ENCODE results near the gene TMOD1. TPM values are rescaled to one million over a fixed set of nuclear protein-coding genes. Genes with fewer than 3 reads are reported as not detected.

The TMOD1 gene
- total and polyA plus RNA-seq, 2 experiments from 2014 or later = 0.34 to 1.3 TPM

DNA sequence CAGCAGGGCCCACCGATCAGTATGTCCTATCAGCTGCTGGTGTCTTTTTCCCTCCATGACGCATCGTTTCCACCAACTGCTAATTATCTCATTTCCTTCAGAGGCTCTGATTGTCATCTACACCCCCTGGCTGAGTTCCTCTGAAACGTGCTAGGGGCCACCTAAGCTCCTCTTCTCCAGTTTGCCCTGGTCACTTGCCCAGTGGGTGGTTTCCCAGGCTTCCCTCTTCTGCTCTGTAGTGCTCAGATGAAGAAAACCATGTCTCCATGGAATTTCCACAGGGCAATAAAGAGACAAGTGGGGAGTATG lies 66.4 kb downstream of the TMOD1 start:
- H3K9me3 ChIP-seq (ENCODE audit: low read depth) = no peaks in the 10 kb centered on the region
- TF ChIP-seq EZH2 (IDR thresholded peaks at IDR 0.05; ENCODE audit: insufficient read depth, poor library complexity, severe bottlenecking) = no peak
- no peak for TF ChIP-seq EZH2phosphoT487 (IDR thresholded peaks at IDR 0.05; ENCODE audit: insufficient read depth, low read depth)
- H3K79me2 ChIP-seq (ENCODE audit: insufficient read depth) = no peaks in the 10 kb centered on the region
- H3F3A ChIP-seq (ENCODE audit: insufficient read depth) = no peaks in the 10 kb centered on the region
- no peaks in the 10 kb centered on the region; the same call in none of the 2 replicates for H3K27me3 ChIP-seq (replicated peaks; ENCODE audit: insufficient read depth)
- no peak overlapping the region for H3K4me2 ChIP-seq (ENCODE audit: unreplicated experiment)
- no peak overlapping the region for H3K9ac ChIP-seq
- in situ Hi-C loops (cut with MboI) = no loop called here
- no peaks in the 10 kb centered on the region for H3K36me3 ChIP-seq (ENCODE audit: low read depth)
- H3K4me1 ChIP-seq (ENCODE audit: insufficient read depth) = no peaks in the 10 kb centered on the region
- H2AFZ ChIP-seq = no peak overlapping the region
- 64 to 73% methylated on average over 4 of the region's 4 CpGs for WGBS, 2 experiments (ENCODE audit: low coverage in 1 of 2, low lambda C conversion rate in 2 of 2, missing lambda C conversion rate in 2 of 2)
- no peak for DNase-seq
- no peak overlapping the region for H3K4me3 ChIP-seq
- no peaks in the 10 kb centered on the region for H3K9me2 ChIP-seq (ENCODE audit: insufficient read depth)
- no peaks in the 10 kb centered on the region for H4K20me1 ChIP-seq (ENCODE audit: insufficient read depth)
- no peak overlapping the region for H3K27ac ChIP-seq

GRCh38 chr9:97568461-97569275 lies 67.2 kb downstream of the TMOD1 start:
- Histone ChIP-seq H3K27me3 (replicated peaks; ENCODE audit: insufficient read depth) (no peaks in the 10 kb centered on the region; the same call in none of the 2 replicates), H3K9me3 (ENCODE audit: low read depth) (no peaks in the 10 kb centered on the region), H3F3A (ENCODE audit: insufficient read depth) (no peaks in the 10 kb centered on the region), H4K20me1 (ENCODE audit: insufficient read depth) (no peaks in the 10 kb centered on the region), H3K79me2 (ENCODE audit: insufficient read depth) (no peaks in the 10 kb centered on the region), H3K36me3 (ENCODE audit: low read depth) (no peaks in the 10 kb centered on the region), H2AFZ (no peak overlapping the region), H3K27ac (no peak overlapping the region), H3K4me1 (ENCODE audit: insufficient read depth) (no peaks in the 10 kb centered on the region), H3K9me2 (ENCODE audit: insufficient read depth) (no peaks in the 10 kb centered on the region), H3K4me2 (ENCODE audit: unreplicated experiment) (no peak overlapping the region), H3K9ac (no peak overlapping the region), H3K4me3 (no peak overlapping the region)
- no peak for DNase-seq
- in situ Hi-C loops (cut with MboI) = no loop called here
- WGBS, 2 experiments (ENCODE audit: low coverage in 1 of 2, low lambda C conversion rate in 2 of 2, missing lambda C conversion rate in 2 of 2) = 56 to 65% methylated on average over 11 of the region's 11 CpGs
- TF ChIP-seq EZH2phosphoT487 (IDR thresholded peaks at IDR 0.05; ENCODE audit: insufficient read depth, low read depth) = no peak
- TF ChIP-seq EZH2 (IDR thresholded peaks at IDR 0.05; ENCODE audit: insufficient read depth, poor library complexity, severe bottlenecking) = no peak

- Histone ChIP-seq H3K9me3 (ENCODE audit: low read depth) (no peaks in the 10 kb centered on the region), H3K4me2 (ENCODE audit: unreplicated experiment) (no peak overlapping the region), H3K4me1 (ENCODE audit: insufficient read depth) (no peaks in the 10 kb centered on the region), H3K27me3 (replicated peaks; ENCODE audit: insufficient read depth) (no peaks in the 10 kb centered on the region; the same call in none of the 2 replicates), H4K20me1 (ENCODE audit: insufficient read depth) (no peaks in the 10 kb centered on the region), H2AFZ (no peak overlapping the region), H3K9me2 (ENCODE audit: insufficient read depth) (no peaks in the 10 kb centered on the region), H3K36me3 (ENCODE audit: low read depth) (no peaks in the 10 kb centered on the region), H3K27ac (no peak overlapping the region), H3F3A (ENCODE audit: insufficient read depth) (no peaks in the 10 kb centered on the region), H3K9ac (no peak overlapping the region), H3K4me3 (no peak overlapping the region), H3K79me2 (ENCODE audit: insufficient read depth) (no peaks in the 10 kb centered on the region)
- TF ChIP-seq EZH2phosphoT487 (IDR thresholded peaks at IDR 0.05; ENCODE audit: insufficient read depth, low read depth) (no peak), EZH2 (IDR thresholded peaks at IDR 0.05; ENCODE audit: insufficient read depth, poor library complexity, severe bottlenecking) (no peak)
- in situ Hi-C loops (cut with MboI) = no loop called here
- no peak for DNase-seq
- 59 to 62% methylated on average over 6 of the region's 6 CpGs for WGBS, 2 experiments (ENCODE audit: low coverage in 1 of 2, low lambda C conversion rate in 2 of 2, missing lambda C conversion rate in 2 of 2)
These were observed 69.4 kb downstream of the TMOD1 start for GRCh38 chr9:97570899-97571298.

DNA sequence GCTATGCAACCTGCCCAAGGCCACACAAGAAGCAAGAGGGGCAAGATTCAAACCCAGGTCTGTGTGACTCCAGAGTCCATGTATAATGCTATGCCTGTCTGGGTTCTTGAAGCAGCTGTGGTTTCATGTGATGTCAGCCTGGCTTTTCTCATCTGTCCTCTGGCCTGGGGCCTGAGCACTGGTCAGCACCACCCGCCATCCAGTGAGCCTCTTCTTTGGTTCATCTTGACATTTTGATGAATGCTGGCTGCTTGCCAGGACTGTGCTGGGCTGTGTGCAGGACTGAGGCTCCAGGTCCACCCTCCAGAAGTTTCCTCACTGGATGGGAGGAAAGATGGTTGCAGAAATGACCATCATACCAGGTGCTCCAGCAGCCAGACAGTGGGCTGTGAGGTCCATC lies 70.2 kb downstream of the TMOD1 start:
- in situ Hi-C loops (cut with MboI) = no loop called here
- no peak overlapping the region for H3K4me3 ChIP-seq
- no peaks in the 10 kb centered on the region for H3F3A ChIP-seq (ENCODE audit: insufficient read depth)
- H3K79me2 ChIP-seq (ENCODE audit: insufficient read depth) = no peaks in the 10 kb centered on the region
- H3K4me1 ChIP-seq (ENCODE audit: insufficient read depth) = no peaks in the 10 kb centered on the region
- no peaks in the 10 kb centered on the region for H3K36me3 ChIP-seq (ENCODE audit: low read depth)
- H4K20me1 ChIP-seq (ENCODE audit: insufficient read depth) = no peaks in the 10 kb centered on the region
- no peak overlapping the region for H3K9ac ChIP-seq
- H3K27ac ChIP-seq = no peak overlapping the region
- DNase-seq = no peak
- H3K4me2 ChIP-seq (ENCODE audit: unreplicated experiment) = no peak overlapping the region
- no peaks in the 10 kb centered on the region; the same call in none of the 2 replicates for H3K27me3 ChIP-seq (replicated peaks; ENCODE audit: insufficient read depth)
- 76 to 95% methylated on average over 1 of the region's 1 CpG for WGBS, 2 experiments (ENCODE audit: low coverage in 1 of 2, low lambda C conversion rate in 2 of 2, missing lambda C conversion rate in 2 of 2)
- TF ChIP-seq EZH2 (IDR thresholded peaks at IDR 0.05; ENCODE audit: insufficient read depth, poor library complexity, severe bottlenecking) (no peak), EZH2phosphoT487 (IDR thresholded peaks at IDR 0.05; ENCODE audit: insufficient read depth, low read depth) (no peak)
- no peaks in the 10 kb centered on the region for H3K9me3 ChIP-seq (ENCODE audit: low read depth)
- H3K9me2 ChIP-seq (ENCODE audit: insufficient read depth) = no peaks in the 10 kb centered on the region
- no peak overlapping the region for H2AFZ ChIP-seq
